Kidney epithelial cell (primary cell): Measurements from ENCODE around the gene LRRC7. TPM values are rescaled to one million over a fixed set of nuclear protein-coding genes. Genes with fewer than 3 reads are reported as not detected.

Experiments
- DNase-seq: peaks from one replicate; pipeline ENCODE4 v3.0.0-alpha.2; 2010; ENCODE audit warnings: low read depth
- H3K27me3 ChIP-seq: 2 replicates; pipeline ENCODE4 v1.6.0; 2011; ENCODE audit warnings: low read length; ENCODE audit not compliant: control insufficient read depth, insufficient read depth
- H3K36me3 ChIP-seq: 2 replicates; pipeline ENCODE4 v1.5.1; 2011; ENCODE audit warnings: low read length; ENCODE audit not compliant: control insufficient read depth, insufficient read depth
- H3K4me3 ChIP-seq: 2 replicates; pipeline ENCODE4 v1.5.1; 2011; ENCODE audit warnings: low read depth, mild to moderate bottlenecking, control low read depth, low read length
- CTCF ChIP-seq: IDR thresholded peaks from 2 replicates; pipeline ENCODE4 v1.5.1; 2011; ENCODE audit warnings: mild to moderate bottlenecking, moderate library complexity, low read length, control low read depth, inconsistent platforms; ENCODE audit not compliant: insufficient read depth, poor library complexity, severe bottlenecking
- total RNA-seq: library from RNA; depleted of rRNA; stranded (reverse); fragments of >200 nt; gene quantifications from 2 replicates; pipeline ENCODE4 v1.2.3, GENCODE V29; 2015

The LRRC7 gene
- total RNA-seq, 1 donor from 2014 or later, result 0.04 TPM

GRCh38 chr1:69777971-69778370 is 210.2 kb downstream of the LRRC7 start:
- Histone ChIP-seq H3K36me3 (no peaks in the 10 kb centered on the region), H3K27me3 (no peaks in the 10 kb centered on the region), H3K4me3 (no peak overlapping the region)
- no peak for TF ChIP-seq CTCF
- DNase-seq, result no peak

- DNase-seq, result no peak
- TF ChIP-seq CTCF, result no peak
- H3K4me3 ChIP-seq, result no peak overlapping the region
- no peaks in the 10 kb centered on the region for H3K36me3 ChIP-seq
- H3K27me3 ChIP-seq, result no peaks in the 10 kb centered on the region
These were observed 219.4 kb downstream of the LRRC7 start for GRCh38 chr1:69787151-69787550.

- Histone ChIP-seq H3K36me3 (no peaks in the 10 kb centered on the region), H3K27me3 (no peaks in the 10 kb centered on the region), H3K4me3 (no peak overlapping the region)
- no peak for DNase-seq
- no peak for TF ChIP-seq CTCF
These were observed 223.6 kb downstream of the LRRC7 start for GRCh38 chr1:69791311-69791710.

- no peak for DNase-seq
- H3K4me3 ChIP-seq, result no peak overlapping the region
- no peak for TF ChIP-seq CTCF
These were observed 227.1 kb downstream of the LRRC7 start for GRCh38 chr1:69794831-69795230.

GRCh38 chr1:69814926-69815325 is 247.2 kb downstream of the LRRC7 start:
- H3K27me3 ChIP-seq, result no peaks in the 10 kb centered on the region
- no peak for TF ChIP-seq CTCF
- no peak overlapping the region for H3K4me3 ChIP-seq
- no peaks in the 10 kb centered on the region for H3K36me3 ChIP-seq
- no peak for DNase-seq

More at GRCh38 chr1:69794831-69795230, 227.1 kb downstream of the LRRC7 start:
- no peaks in the 10 kb centered on the region for H3K36me3 ChIP-seq
- no peaks in the 10 kb centered on the region for H3K27me3 ChIP-seq

GRCh38 chr1:69824932-69825331 is 257.2 kb downstream of the LRRC7 start:
- Histone ChIP-seq H3K36me3 (no peaks in the 10 kb centered on the region), H3K27me3 (no peaks in the 10 kb centered on the region), H3K4me3 (no peak overlapping the region)
- DNase-seq, result no peak
- no peak for TF ChIP-seq CTCF
